ENCODE data around the gene RNF220.

DNA sequence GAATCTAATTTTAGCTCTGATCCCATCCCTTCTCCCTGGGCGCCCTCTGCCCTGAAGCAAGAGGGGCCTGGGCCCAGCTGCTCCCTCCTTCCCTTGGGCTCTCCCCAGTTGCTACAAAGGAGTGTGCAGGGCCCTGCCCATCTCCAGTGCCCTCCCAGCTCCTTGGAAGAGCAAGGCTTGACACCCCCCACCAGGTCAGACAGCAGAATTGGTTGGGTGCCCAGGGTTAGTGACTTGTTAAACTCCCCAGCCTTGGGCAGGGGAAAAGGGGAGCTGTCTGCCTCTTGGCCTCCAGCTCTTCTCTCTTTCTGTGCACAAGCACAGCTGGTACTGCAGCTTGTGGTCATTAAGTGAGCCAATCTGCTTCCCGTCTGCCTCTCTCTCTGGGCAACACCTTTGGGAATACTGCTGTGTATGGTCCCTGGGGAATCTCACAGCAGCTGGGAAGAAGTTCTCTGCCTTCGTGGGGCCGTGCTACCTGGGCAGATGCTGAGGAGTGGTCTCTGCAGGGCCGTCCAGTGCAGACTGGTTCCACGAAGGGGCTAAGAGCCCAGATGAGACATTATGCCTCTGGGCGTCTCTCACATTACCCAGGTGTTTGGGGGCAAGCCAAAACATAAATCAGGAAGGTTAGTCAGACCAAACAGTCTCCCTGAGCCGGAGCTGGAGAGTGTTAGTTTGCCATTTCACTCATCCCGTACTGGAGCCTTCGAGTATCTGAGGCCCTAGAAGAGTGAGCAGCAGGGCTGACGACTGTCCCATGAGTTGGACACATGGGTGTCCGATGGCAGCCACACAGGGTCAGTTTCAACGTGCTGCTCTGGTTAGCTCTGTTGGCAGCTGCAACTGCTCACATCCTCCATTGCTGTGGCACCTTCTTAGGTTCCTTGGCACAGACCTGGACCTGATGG, 231.9 kb downstream of the RNF220 start:
- TF ChIP-seq EZH2phosphoT487 (IDR thresholded peaks at IDR 0.05; ENCODE audit: insufficient read depth, low read depth): no peak
- TF ChIP-seq EZH2 (IDR thresholded peaks at IDR 0.05; ENCODE audit: insufficient read depth, poor library complexity, severe bottlenecking): no peak
